Measurements from ENCODE around the gene HS6ST2. TPM values are rescaled to one million over a fixed set of nuclear protein-coding genes. Genes with fewer than 3 reads are reported as not detected.
"Not testable (repeated sequence)": the region's sequence is repeated elsewhere in the genome, so short reads cannot be mapped to it uniquely, and the experiment has no call there.

HS6ST2 gene
- total RNA-seq (2014; rRNA removed; shearing (Covaris generic)) = 61.0 and 65.6 TPM in 2 replicates

GRCh38 chrX:132958091-132958703 lies at the start of gene HS6ST2:
Gene HS6ST2 (minus strand): TSS chrX:132958629.
- H3K4me1 ChIP-seq = no peaks in the 10 kb centered on the region
- peak within 1 kb of the TSS; percentile 70 for H3K4me3 ChIP-seq
- peak; percentile 78 to 80 for DNase-seq
- H3K36me3 ChIP-seq = peaks cover 15% of the 10 kb centered on the region
- H3K9me3 ChIP-seq (replicated peaks) = no peaks in the 10 kb centered on the region
- peak within 1 kb of the TSS; percentile 92 for H3K27ac ChIP-seq
- no peaks in the 10 kb centered on the region for H3K27me3 ChIP-seq

- H3K36me3 ChIP-seq = no peaks in the 10 kb centered on the region
- H3K4me3 ChIP-seq = no peak overlapping the region
- H3K9me3 ChIP-seq (replicated peaks) = no peaks in the 10 kb centered on the region
- no peak for DNase-seq
- no peak overlapping the region for H3K27ac ChIP-seq
- no peaks in the 10 kb centered on the region for H3K4me1 ChIP-seq
- no peaks in the 10 kb centered on the region for H3K27me3 ChIP-seq
Observed at GRCh38 chrX:133007458-133007857, 49.0 kb upstream of the HS6ST2 start.

GRCh38 chrX:133005616-133006015 lies 47.2 kb upstream of the HS6ST2 start:
- no peak overlapping the region for H3K4me3 ChIP-seq
- H3K4me1 ChIP-seq = no peaks in the 10 kb centered on the region
- H3K9me3 ChIP-seq (replicated peaks) = no peaks in the 10 kb centered on the region
- no peak overlapping the region for H3K27ac ChIP-seq
- H3K36me3 ChIP-seq = no peaks in the 10 kb centered on the region
- H3K27me3 ChIP-seq = no peaks in the 10 kb centered on the region
- no peak for DNase-seq

- Histone ChIP-seq H3K4me3 (no peak overlapping the region), H3K27ac (no peak overlapping the region), H3K27me3 (no peaks in the 10 kb centered on the region), H3K4me1 (no peaks in the 10 kb centered on the region), H3K36me3 (no peaks in the 10 kb centered on the region), H3K9me3 (replicated peaks) (no peaks in the 10 kb centered on the region)
- DNase-seq = peak; percentile 24 to 50
Observed at GRCh38 chrX:133005042-133005441, 46.6 kb upstream of the HS6ST2 start.

- H3K9me3 ChIP-seq (replicated peaks) = no peaks in the 10 kb centered on the region
- DNase-seq = no peak
- no peaks in the 10 kb centered on the region for H3K36me3 ChIP-seq
- no peak overlapping the region for H3K27ac ChIP-seq
- H3K4me1 ChIP-seq = no peaks in the 10 kb centered on the region
- H3K4me3 ChIP-seq = no peak overlapping the region
- H3K27me3 ChIP-seq = no peaks in the 10 kb centered on the region
Observed at GRCh38 chrX:132999209-132999608, 40.8 kb upstream of the HS6ST2 start.

GRCh38 chrX:132990835-132991234 lies 32.4 kb upstream of the HS6ST2 start:
- Histone ChIP-seq H3K27ac (no peak overlapping the region), H3K4me1 (no peaks in the 10 kb centered on the region), H3K36me3 (no peaks in the 10 kb centered on the region), H3K9me3 (replicated peaks) (no peaks in the 10 kb centered on the region), H3K27me3 (no peaks in the 10 kb centered on the region), H3K4me3 (no peak overlapping the region)
- DNase-seq = no peak

- no peaks in the 10 kb centered on the region for H3K27me3 ChIP-seq
- no peak for DNase-seq
- no peak overlapping the region for H3K27ac ChIP-seq
- no peak overlapping the region for H3K4me3 ChIP-seq
- H3K36me3 ChIP-seq = no peaks in the 10 kb centered on the region
- H3K4me1 ChIP-seq = peaks cover 5% of the 10 kb centered on the region; the same call in 1 of the 2 replicates
- H3K9me3 ChIP-seq (replicated peaks) = no peaks in the 10 kb centered on the region
Observed at GRCh38 chrX:132986556-132986955, 28.1 kb upstream of the HS6ST2 start.

- Histone ChIP-seq H3K4me3 (no peak overlapping the region), H3K36me3 (no peaks in the 10 kb centered on the region), H3K27ac (no peak overlapping the region), H3K27me3 (no peaks in the 10 kb centered on the region), H3K9me3 (replicated peaks) (no peaks in the 10 kb centered on the region), H3K4me1 (peaks cover 5% of the 10 kb centered on the region; the same call in 1 of the 2 replicates)
- peak in 1 of 2 experiments; percentile 35 for DNase-seq
Observed at GRCh38 chrX:132984058-132984650, 25.7 kb upstream of the HS6ST2 start.

- H3K4me1 ChIP-seq = peaks cover 5% of the 10 kb centered on the region; the same call in 1 of the 2 replicates
- H3K4me3 ChIP-seq = no peak overlapping the region
- H3K9me3 ChIP-seq (replicated peaks) = no peaks in the 10 kb centered on the region
- no peak for DNase-seq
- H3K36me3 ChIP-seq = no peaks in the 10 kb centered on the region
- H3K27ac ChIP-seq = no peak overlapping the region
- H3K27me3 ChIP-seq = no peaks in the 10 kb centered on the region
Observed at GRCh38 chrX:132983496-132983895, 25.1 kb upstream of the HS6ST2 start.

GRCh38 chrX:132980035-132980434 lies 21.6 kb upstream of the HS6ST2 start:
- H3K27ac ChIP-seq; H3K4me1 ChIP-seq; DNase-seq; H3K36me3 ChIP-seq; H3K27me3 ChIP-seq; H3K4me3 ChIP-seq; H3K9me3 ChIP-seq (replicated peaks): not testable (repeated sequence)

GRCh38 chrX:132968296-132968949 lies 10.0 kb upstream of the HS6ST2 start:
- Histone ChIP-seq H3K4me1 (peaks cover 6% of the 10 kb centered on the region; the same call in 1 of the 2 replicates), H3K9me3 (replicated peaks) (no peaks in the 10 kb centered on the region), H3K27me3 (no peaks in the 10 kb centered on the region), H3K27ac (no peak overlapping the region), H3K4me3 (no peak overlapping the region), H3K36me3 (no peaks in the 10 kb centered on the region)
- DNase-seq = peak in 1 of 2 experiments; percentile 20

- Histone ChIP-seq H3K9me3 (replicated peaks) (no peaks in the 10 kb centered on the region), H3K4me3 (no peak overlapping the region), H3K27ac (no peak overlapping the region), H3K4me1 (peaks cover 6% of the 10 kb centered on the region; the same call in 1 of the 2 replicates), H3K36me3 (no peaks in the 10 kb centered on the region), H3K27me3 (no peaks in the 10 kb centered on the region)
- DNase-seq = no peak
Observed at GRCh38 chrX:132967049-132967448, 8.6 kb upstream of the HS6ST2 start.

- H3K4me3 ChIP-seq = no peak overlapping the region
- peaks cover 6% of the 10 kb centered on the region; the same call in 1 of the 2 replicates for H3K4me1 ChIP-seq
- no peaks in the 10 kb centered on the region for H3K27me3 ChIP-seq
- DNase-seq = no peak
- no peaks in the 10 kb centered on the region for H3K9me3 ChIP-seq (replicated peaks)
- H3K27ac ChIP-seq = no peak overlapping the region
- H3K36me3 ChIP-seq = no peaks in the 10 kb centered on the region
Observed at GRCh38 chrX:132965461-132965860, 7.0 kb upstream of the HS6ST2 start.

GRCh38 chrX:132961511-132961910 lies 3.1 kb upstream of the HS6ST2 start:
- Histone ChIP-seq H3K4me1 (no peaks in the 10 kb centered on the region), H3K9me3 (replicated peaks) (no peaks in the 10 kb centered on the region), H3K27me3 (no peaks in the 10 kb centered on the region), H3K4me3 (no peak overlapping the region), H3K27ac (no peak overlapping the region), H3K36me3 (peaks cover 4% of the 10 kb centered on the region; the same call in 1 of the 2 replicates)
- no peak for DNase-seq
